Measurements from ENCODE around the gene ROCK2.

The ROCK2 gene

DNA sequence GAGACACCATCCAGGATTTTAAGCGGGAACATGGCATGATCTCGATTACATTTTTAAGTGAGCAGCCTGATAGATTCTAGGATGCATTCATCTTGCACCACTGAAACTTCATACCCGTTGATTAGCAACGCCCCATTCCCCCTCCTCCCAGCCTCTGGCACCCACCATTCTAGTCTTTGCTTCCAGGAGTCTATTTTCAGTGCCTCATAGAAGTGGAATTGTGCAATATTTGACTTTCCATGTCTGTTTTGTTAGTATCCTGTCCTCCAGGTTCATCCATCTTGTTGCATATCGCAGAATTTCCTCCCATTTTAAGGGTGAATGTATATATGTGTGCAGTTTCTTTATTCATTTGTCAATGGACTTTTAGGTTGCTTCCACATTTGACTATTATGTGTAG, 210.1 kb downstream of the ROCK2 start:
- in situ Hi-C loops (cut with MboI; ENCODE audit: low pct_unique_long_range_greater_than_20kb, low sequenced_read_pairs, unreplicated experiment), result loop anchor here (25.0 kb wide), 2 partner anchors 278 to 453 kb away; no protein-coding TSS in a partner anchor
- TF ChIP-seq, protein P1, sequence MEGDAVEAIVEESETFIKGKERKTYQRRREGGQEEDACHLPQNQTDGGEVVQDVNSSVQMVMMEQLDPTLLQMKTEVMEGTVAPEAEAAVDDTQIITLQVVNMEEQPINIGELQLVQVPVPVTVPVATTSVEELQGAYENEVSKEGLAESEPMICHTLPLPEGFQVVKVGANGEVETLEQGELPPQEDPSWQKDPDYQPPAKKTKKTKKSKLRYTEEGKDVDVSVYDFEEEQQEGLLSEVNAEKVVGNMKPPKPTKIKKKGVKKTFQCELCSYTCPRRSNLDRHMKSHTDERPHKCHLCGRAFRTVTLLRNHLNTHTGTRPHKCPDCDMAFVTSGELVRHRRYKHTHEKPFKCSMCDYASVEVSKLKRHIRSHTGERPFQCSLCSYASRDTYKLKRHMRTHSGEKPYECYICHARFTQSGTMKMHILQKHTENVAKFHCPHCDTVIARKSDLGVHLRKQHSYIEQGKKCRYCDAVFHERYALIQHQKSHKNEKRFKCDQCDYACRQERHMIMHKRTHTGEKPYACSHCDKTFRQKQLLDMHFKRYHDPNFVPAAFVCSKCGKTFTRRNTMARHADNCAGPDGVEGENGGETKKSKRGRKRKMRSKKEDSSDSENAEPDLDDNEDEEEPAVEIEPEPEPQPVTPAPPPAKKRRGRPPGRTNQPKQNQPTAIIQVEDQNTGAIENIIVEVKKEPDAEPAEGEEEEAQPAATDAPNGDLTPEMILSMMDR (IDR thresholded peaks at IDR 0.05; ENCODE audit: extremely low read depth, insufficient read depth, missing control alignments), result no peak
- no peak for DNase-seq (ENCODE audit: low spot score)

DNA sequence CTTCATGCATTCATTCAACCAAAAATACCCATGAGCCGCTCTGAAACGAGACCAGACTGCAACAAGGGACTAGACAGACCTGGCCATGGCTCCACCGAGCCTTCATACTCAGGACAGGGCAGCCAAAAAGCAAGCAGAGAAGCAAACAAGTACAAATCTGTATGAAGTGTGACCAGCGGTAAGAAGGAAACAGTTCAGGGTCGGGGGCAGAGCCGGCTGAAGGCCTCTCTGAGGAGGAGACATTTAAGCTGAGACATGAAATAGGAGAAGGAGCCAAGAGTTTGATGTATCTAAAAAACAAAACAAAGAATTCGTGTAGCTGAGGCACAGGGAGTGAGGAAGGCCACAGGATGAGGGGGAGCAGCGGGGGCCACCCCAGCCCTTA, 210.5 kb downstream of the ROCK2 start:
- TF ChIP-seq, protein P1 (IDR thresholded peaks at IDR 0.05; ENCODE audit: extremely low read depth, insufficient read depth, missing control alignments), result no peak
- DNase-seq (ENCODE audit: low spot score), result no peak
- in situ Hi-C loops (cut with MboI; ENCODE audit: low pct_unique_long_range_greater_than_20kb, low sequenced_read_pairs, unreplicated experiment), result loop anchor here (25.0 kb wide), 2 partner anchors 278 to 453 kb away; no protein-coding TSS in a partner anchor

DNA sequence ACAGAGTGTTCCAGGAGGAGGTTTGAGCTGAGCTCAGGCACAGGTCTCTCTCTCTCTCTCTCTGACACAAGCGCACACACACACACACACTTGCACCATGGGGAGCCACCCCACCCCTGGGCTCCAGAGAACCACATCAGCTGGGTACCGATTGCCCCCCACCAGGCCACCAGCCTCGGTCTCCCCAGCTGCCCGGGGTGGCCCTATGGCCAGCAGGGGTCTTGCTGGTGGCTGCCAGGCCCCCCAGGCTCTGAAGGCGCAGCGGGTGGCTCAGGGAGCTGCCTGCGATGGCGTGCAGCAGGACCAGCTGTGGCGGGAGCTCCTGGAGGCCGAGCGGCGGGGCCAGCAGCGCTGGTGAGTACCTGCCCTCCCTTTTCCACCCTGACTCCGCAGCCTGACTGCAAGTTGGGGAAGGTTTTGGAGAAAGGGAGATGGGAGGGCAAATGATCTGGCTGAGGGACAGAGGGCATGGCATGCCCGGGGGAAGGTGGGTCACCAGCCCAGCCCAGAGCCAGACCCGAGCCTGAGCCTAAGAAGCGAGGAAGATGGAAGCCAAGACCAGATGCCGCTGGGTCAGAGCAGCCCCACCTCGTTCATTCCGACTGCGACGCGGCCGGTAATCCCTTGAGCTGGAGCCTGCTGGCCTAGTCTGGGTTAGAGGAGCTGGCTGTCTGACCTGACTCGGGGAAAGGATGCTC, 211.0 kb downstream of the ROCK2 start:
- DNase-seq (ENCODE audit: low spot score), result no peak
- TF ChIP-seq, protein P1 (IDR thresholded peaks at IDR 0.05; ENCODE audit: extremely low read depth, insufficient read depth, missing control alignments), result no peak
- in situ Hi-C loops (cut with MboI; ENCODE audit: low pct_unique_long_range_greater_than_20kb, low sequenced_read_pairs, unreplicated experiment), result loop anchor here (25.0 kb wide), 2 partner anchors 279 to 454 kb away; no protein-coding TSS in a partner anchor

- TF ChIP-seq, protein P1 (IDR thresholded peaks at IDR 0.05; ENCODE audit: extremely low read depth, insufficient read depth, missing control alignments), result no peak
- no peak for DNase-seq (ENCODE audit: low spot score)
- in situ Hi-C loops (cut with MboI; ENCODE audit: low pct_unique_long_range_greater_than_20kb, low sequenced_read_pairs, unreplicated experiment), result loop anchor here (25.0 kb wide), 2 partner anchors 280 to 455 kb away; no protein-coding TSS in a partner anchor
These were observed 212.3 kb downstream of the ROCK2 start for GRCh38 chr2:11132036-11132671.

- TF ChIP-seq, protein P1 (IDR thresholded peaks at IDR 0.05; ENCODE audit: extremely low read depth, insufficient read depth, missing control alignments), result no peak
- in situ Hi-C loops (cut with MboI; ENCODE audit: low pct_unique_long_range_greater_than_20kb, low sequenced_read_pairs, unreplicated experiment), result loop anchor here (25.0 kb wide), 2 partner anchors 281 to 456 kb away; no protein-coding TSS in a partner anchor
- DNase-seq (ENCODE audit: low spot score), result no peak
These were observed 213.1 kb downstream of the ROCK2 start for GRCh38 chr2:11131166-11131920.
